ENCODE results near the gene SLC6A15.

The SLC6A15 gene

GRCh38 chr12:84912198-84913128, at the start of gene SLC6A15:
TSS of gene SLC6A15 (minus strand) at chr12:84912799. CDS start at chr12:84892120, 20,679 bp downstream.
- DNase-seq (ENCODE audit: low read depth): no peak

- DNase-seq (ENCODE audit: low read depth): no peak
These were observed 48.3 kb upstream of the SLC6A15 start for GRCh38 chr12:84960918-84961317.

GRCh38 chr12:84955298-84955697, 42.7 kb upstream of the SLC6A15 start:
- no peak for DNase-seq (ENCODE audit: low read depth)

GRCh38 chr12:84954415-84954814, 41.8 kb upstream of the SLC6A15 start:
- no peak for DNase-seq (ENCODE audit: low read depth)

GRCh38 chr12:84950971-84951546, 38.5 kb upstream of the SLC6A15 start:
- DNase-seq (ENCODE audit: low read depth): no peak

GRCh38 chr12:84946753-84947152, 34.2 kb upstream of the SLC6A15 start:
- DNase-seq (ENCODE audit: low read depth): no peak

- DNase-seq (ENCODE audit: low read depth): no peak
These were observed 24.8 kb upstream of the SLC6A15 start for GRCh38 chr12:84937415-84937814.

- DNase-seq (ENCODE audit: low read depth): no peak
These were observed 16.9 kb upstream of the SLC6A15 start for GRCh38 chr12:84929501-84929900.

GRCh38 chr12:84924981-84925380, 12.4 kb upstream of the SLC6A15 start:
- no peak for DNase-seq (ENCODE audit: low read depth)

GRCh38 chr12:84922693-84923092, 10.1 kb upstream of the SLC6A15 start:
- DNase-seq (ENCODE audit: low read depth): no peak

- no peak for DNase-seq (ENCODE audit: low read depth)
These were observed 7.7 kb upstream of the SLC6A15 start for GRCh38 chr12:84920331-84920730.

- no peak for DNase-seq (ENCODE audit: low read depth)
These were observed 6.7 kb upstream of the SLC6A15 start for GRCh38 chr12:84919271-84919670.

GRCh38 chr12:84913129-84913515, 523 bp upstream of the SLC6A15 start:
- DNase-seq (ENCODE audit: low read depth): no peak

GRCh38 chr12:84911271-84912197, 1.1 kb downstream of the SLC6A15 start:
- no peak for DNase-seq (ENCODE audit: low read depth)

GRCh38 chr12:84910549-84911241, 1.9 kb downstream of the SLC6A15 start:
- DNase-seq (ENCODE audit: low read depth): no peak

- no peak for DNase-seq (ENCODE audit: low read depth)
These were observed 8.5 kb downstream of the SLC6A15 start for GRCh38 chr12:84904051-84904450.

- DNase-seq (ENCODE audit: low read depth): no peak
These were observed 21.3 kb downstream of the SLC6A15 start for GRCh38 chr12:84891106-84891838.

- DNase-seq (ENCODE audit: low read depth): no peak
These were observed 22.8 kb downstream of the SLC6A15 start for GRCh38 chr12:84889818-84890217.

- no peak for DNase-seq (ENCODE audit: low read depth)
These were observed 23.7 kb downstream of the SLC6A15 start for GRCh38 chr12:84888861-84889260.

GRCh38 chr12:84877340-84877739, 35.3 kb downstream of the SLC6A15 start:
- no peak for DNase-seq (ENCODE audit: low read depth)

- DNase-seq (ENCODE audit: low read depth): no peak
These were observed 37.4 kb downstream of the SLC6A15 start for GRCh38 chr12:84875241-84875640.
